PC-3 (cell line): ENCODE results near the gene LHX8. TPM values are rescaled to one million over a fixed set of nuclear protein-coding genes. Genes with fewer than 3 reads are reported as not detected.

Experiments
- ATAC-seq: fragments of 200-7000 bp; cut with Tn5 transposase; 2 replicates; pipeline ENCODE4 v1.9.1; 2020; ENCODE audit warnings: mild to moderate bottlenecking, moderate library complexity
- BruUV-seq: library from RNA; stranded (reverse); fragments of 400-500 nt; replicated peaks from 2 replicates; lab custom pipeline; 2021; lab: Mats Ljungman, UMichigan
- CTCF ChIA-PET: fragments of 300-600 bp; sonication (Branson Sonifier 250); formaldehyde crosslinking; loops from one replicate; lab custom pipeline; 2022; ENCODE audit warnings: antibody characterized with exemption; lab: Charles Lee
- POLR2A ChIA-PET: fragments of 300-600 bp; sonication (Branson Sonifier 250); formaldehyde crosslinking; loops from one replicate; lab custom pipeline; 2022; ENCODE audit warnings: antibody characterized with exemption; ENCODE audit not compliant: unreplicated experiment; lab: Charles Lee
- DNase-seq: peaks from one replicate; pipeline ENCODE4 v3.0.0-alpha.2; 2015
- H2AFZ ChIP-seq: fragments of 300-600 bp; sonication (generic); 2 replicates; pipeline ENCODE4 v1.6.0; 2016; ENCODE audit warnings: antibody characterized with exemption, low read length
- H3F3A ChIP-seq: fragments of 300-600 bp; sonication (generic); one replicate; pipeline ENCODE4 v1.6.0; 2017; ENCODE audit warnings: antibody characterized with exemption, low read length, control low read depth, mild to moderate bottlenecking; ENCODE audit not compliant: unreplicated experiment
- H3K27ac ChIP-seq: fragments of 300-600 bp; sonication (generic); 2 replicates; pipeline ENCODE4 v1.5.1; 2016; ENCODE audit warnings: mild to moderate bottlenecking, low read length
- H3K27me3 ChIP-seq: fragments of 300-600 bp; sonication (generic); 2 replicates; pipeline ENCODE4 v1.6.1; 2016; ENCODE audit warnings: low read length, mixed read lengths
- H3K36me3 ChIP-seq: fragments of 300-600 bp; sonication (generic); 2 replicates; pipeline ENCODE4 v1.6.1; 2016; ENCODE audit warnings: low read depth, mixed run types, low read length, mixed read lengths
- H3K4me1 ChIP-seq: fragments of 300-600 bp; sonication (generic); 2 replicates; pipeline ENCODE4 v1.5.1; 2016; ENCODE audit warnings: low read length; ENCODE audit not compliant: insufficient read depth
- H3K4me2 ChIP-seq: fragments of 300-600 bp; sonication (generic); 2 replicates; pipeline ENCODE4 v1.6.0; 2016; ENCODE audit warnings: low read length
- H3K4me3 ChIP-seq: fragments of 300-600 bp; sonication (generic); 2 replicates; pipeline ENCODE4 v1.5.1; 2016; ENCODE audit warnings: mild to moderate bottlenecking, low read length, mixed read lengths
- H3K79me2 ChIP-seq: fragments of 300-600 bp; sonication (generic); 2 replicates; pipeline ENCODE4 v1.6.1; 2017; ENCODE audit warnings: low read length, mixed read lengths
- H3K9ac ChIP-seq: fragments of 300-600 bp; sonication (generic); 2 replicates; pipeline ENCODE4 v1.6.0; 2016; ENCODE audit warnings: mild to moderate bottlenecking, low read length
- H3K9me2 ChIP-seq: fragments of 300-600 bp; sonication (generic); replicated peaks from 2 replicates; pipeline ENCODE4 v1.6.1; 2016; ENCODE audit warnings: mixed run types, low read length, mixed read lengths
- H3K9me3 ChIP-seq: fragments of 300-600 bp; sonication (generic); 2 replicates; pipeline ENCODE4 v1.6.1; 2016; ENCODE audit warnings: low read length, mixed read lengths
- H4K20me1 ChIP-seq: fragments of 300-600 bp; sonication (generic); 2 replicates; pipeline ENCODE4 v1.6.1; 2016; ENCODE audit warnings: low read length, mixed read lengths
- EZH2 ChIP-seq: fragments of 300-600 bp; sonication (generic); IDR thresholded peaks from one replicate; pipeline ENCODE4 v1.6.1; 2017; ENCODE audit warnings: antibody characterized with exemption, mild to moderate bottlenecking, low read length; ENCODE audit not compliant: unreplicated experiment
- EZH2phosphoT487 ChIP-seq: fragments of 300-600 bp; sonication (generic); IDR thresholded peaks from 2 replicates; pipeline ENCODE4 v1.6.1; 2018; ENCODE audit warnings: mild to moderate bottlenecking, antibody characterized with exemption, low read length, borderline replicate concordance
- intact Hi-C: fragments of 100-400 bp; cut with micrococcal nuclease; formaldehyde crosslinking; loops from 2 replicates; pipeline ENCODE4 v1.9.0; 2023
- total RNA-seq: library from RNA; depleted of rRNA; stranded (reverse); fragments of >200 nt; gene quantifications from 2 replicates; pipeline ENCODE4 v1.2.3, GENCODE V29; 2014
- TF ChIP-seq, protein P1 (sequence below): fragments of 300-600 bp; sonication (generic); conservative IDR thresholded peaks from 2 replicates; pipeline ENCODE4 v1.5.1; 2017; ENCODE audit warnings: antibody characterized with exemption, low read depth, mild to moderate bottlenecking, low read length

LHX8 gene
- total RNA-seq, 1 experiment from 2014 or later = not detected

DNA sequence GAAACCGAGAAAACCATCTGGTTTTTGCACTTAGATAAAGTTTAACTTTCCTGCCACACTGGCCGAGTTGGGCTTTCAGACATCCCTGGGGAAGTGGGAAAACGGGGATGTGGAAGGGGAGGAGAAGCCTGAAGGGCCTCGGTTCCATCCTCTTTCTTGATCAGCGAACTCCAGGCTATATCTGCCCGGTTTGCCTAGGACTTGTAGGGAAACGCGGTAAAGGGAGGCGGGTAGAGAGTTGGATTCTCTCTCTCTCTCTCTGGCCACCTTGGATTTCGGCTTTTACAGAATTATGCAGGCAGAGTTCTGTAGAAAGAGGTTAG, 4.6 kb upstream of the LHX8 start:
- DNase-seq (no peak), ATAC-seq (no peak)
- ChIA-PET POLR2A (no interaction called here), CTCF (no interaction called here)
- peaks cover 99% of the 10 kb centered on the region for H3K27me3 ChIP-seq
- intact Hi-C loops = no loop called here
- no peak overlapping the region for H2AFZ ChIP-seq
- no peak overlapping the region for H3K4me2 ChIP-seq
- H3K4me1 ChIP-seq = no peaks in the 10 kb centered on the region
- no peak overlapping the region for H3K9ac ChIP-seq
- H4K20me1 ChIP-seq = no peaks in the 10 kb centered on the region
- no peaks in the 10 kb centered on the region for H3F3A ChIP-seq
- H3K4me3 ChIP-seq = no peak overlapping the region
- H3K27ac ChIP-seq = no peak overlapping the region
- no peaks in the 10 kb centered on the region for H3K79me2 ChIP-seq
- H3K9me3 ChIP-seq = no peaks in the 10 kb centered on the region
- BruUV-seq = no TSS peak
- H3K9me2 ChIP-seq = no peaks in the 10 kb centered on the region
- no peak for TF ChIP-seq EZH2phosphoT487
- no peak for TF ChIP-seq EZH2
- TF ChIP-seq, protein P1, sequence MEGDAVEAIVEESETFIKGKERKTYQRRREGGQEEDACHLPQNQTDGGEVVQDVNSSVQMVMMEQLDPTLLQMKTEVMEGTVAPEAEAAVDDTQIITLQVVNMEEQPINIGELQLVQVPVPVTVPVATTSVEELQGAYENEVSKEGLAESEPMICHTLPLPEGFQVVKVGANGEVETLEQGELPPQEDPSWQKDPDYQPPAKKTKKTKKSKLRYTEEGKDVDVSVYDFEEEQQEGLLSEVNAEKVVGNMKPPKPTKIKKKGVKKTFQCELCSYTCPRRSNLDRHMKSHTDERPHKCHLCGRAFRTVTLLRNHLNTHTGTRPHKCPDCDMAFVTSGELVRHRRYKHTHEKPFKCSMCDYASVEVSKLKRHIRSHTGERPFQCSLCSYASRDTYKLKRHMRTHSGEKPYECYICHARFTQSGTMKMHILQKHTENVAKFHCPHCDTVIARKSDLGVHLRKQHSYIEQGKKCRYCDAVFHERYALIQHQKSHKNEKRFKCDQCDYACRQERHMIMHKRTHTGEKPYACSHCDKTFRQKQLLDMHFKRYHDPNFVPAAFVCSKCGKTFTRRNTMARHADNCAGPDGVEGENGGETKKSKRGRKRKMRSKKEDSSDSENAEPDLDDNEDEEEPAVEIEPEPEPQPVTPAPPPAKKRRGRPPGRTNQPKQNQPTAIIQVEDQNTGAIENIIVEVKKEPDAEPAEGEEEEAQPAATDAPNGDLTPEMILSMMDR = no peak
- no peaks in the 10 kb centered on the region for H3K36me3 ChIP-seq

- BruUV-seq = no TSS peak
- H3K79me2 ChIP-seq = no peaks in the 10 kb centered on the region
- intact Hi-C loops = no loop called here
- DNase-seq (no peak), ATAC-seq (no peak)
- peaks cover 99% of the 10 kb centered on the region for H3K27me3 ChIP-seq
- H3K4me2 ChIP-seq = no peak overlapping the region
- no peak overlapping the region for H3K4me3 ChIP-seq
- no peaks in the 10 kb centered on the region for H3K4me1 ChIP-seq
- H3K27ac ChIP-seq = no peak overlapping the region
- POLR2A ChIA-PET = no interaction called here
- CTCF ChIA-PET = no interaction called here
- no peaks in the 10 kb centered on the region for H3K36me3 ChIP-seq
- no peak overlapping the region for H2AFZ ChIP-seq
- H3K9ac ChIP-seq = no peak overlapping the region
- H3K9me3 ChIP-seq = no peaks in the 10 kb centered on the region
- H3F3A ChIP-seq = no peaks in the 10 kb centered on the region
- TF ChIP-seq EZH2 (peak; percentile 48), EZH2phosphoT487 (no peak)
- TF ChIP-seq, protein P1 = no peak
- H3K9me2 ChIP-seq = no peaks in the 10 kb centered on the region
- H4K20me1 ChIP-seq = no peaks in the 10 kb centered on the region
Measured at GRCh38 chr1:75129983-75130789, 4.0 kb upstream of the LHX8 start.

GRCh38 chr1:75130865-75131564, 3.2 kb upstream of the LHX8 start:
- BruUV-seq = no TSS peak

More at GRCh38 chr1:75130865-75131564, 3.2 kb upstream of the LHX8 start:
- TF ChIP-seq EZH2 (no peak), EZH2phosphoT487 (no peak)
- TF ChIP-seq, protein P1 = no peak
- no peak overlapping the region for H3K4me3 ChIP-seq
- no peaks in the 10 kb centered on the region for H3K9me3 ChIP-seq
- no peak for ATAC-seq
- no peak overlapping the region for H3K27ac ChIP-seq
- no peaks in the 10 kb centered on the region for H3F3A ChIP-seq
- H4K20me1 ChIP-seq = no peaks in the 10 kb centered on the region
- no peaks in the 10 kb centered on the region for H3K9me2 ChIP-seq
- ChIA-PET POLR2A (no interaction called here), CTCF (no interaction called here)
- no peak overlapping the region for H2AFZ ChIP-seq
- no peaks in the 10 kb centered on the region for H3K79me2 ChIP-seq
- H3K4me2 ChIP-seq = no peak overlapping the region
- peaks cover 100% of the 10 kb centered on the region for H3K27me3 ChIP-seq
- H3K9ac ChIP-seq = no peak overlapping the region
- no peaks in the 10 kb centered on the region for H3K4me1 ChIP-seq
- intact Hi-C loops = no loop called here
- H3K36me3 ChIP-seq = no peaks in the 10 kb centered on the region
- DNase-seq = no peak
